GM12878 (cell line): Measurements from ENCODE around the gene PRKCE. TPM values are rescaled to one million over a fixed set of nuclear protein-coding genes. Genes with fewer than 3 reads are reported as not detected.

Source experiments
- ATAC-seq: fragments of 200-7000 bp; cut with Tn5 transposase; 3 replicates; pipeline ENCODE4 v1.9.1; 2020; ENCODE audit warnings: mild to moderate bottlenecking, moderate library complexity
- BruUV-seq: library from RNA; stranded (reverse); fragments of 400-500 nt; replicated peaks from 2 replicates; lab custom pipeline; 2021; lab: Mats Ljungman, UMichigan
- CTCF ChIA-PET: fragments of 300-600 bp; sonication (Branson Sonifier 250); formaldehyde crosslinking; extraction: SDS; loops from one replicate; lab custom pipeline; 2021; ENCODE audit warnings: inconsistent platforms; lab: Yijun Ruan, JAX
- POLR2A ChIA-PET: fragments of 350-600 bp; formaldehyde crosslinking; extraction: SDS; loops from one replicate; lab custom pipeline; 2021; ENCODE audit warnings: inconsistent platforms; lab: Charles Lee
- RAD21 ChIA-PET: fragments of 300-600 bp; sonication (Branson Sonifier 250); formaldehyde crosslinking; loops from one replicate; lab custom pipeline; 2023; ENCODE audit warnings: antibody characterized with exemption; ENCODE audit not compliant: unreplicated experiment; lab: Charles Lee
- SMC1A ChIA-PET: fragments of 300-600 bp; sonication (Branson Sonifier 250); formaldehyde crosslinking; loops from one replicate; lab custom pipeline; 2023; ENCODE audit not compliant: unreplicated experiment, uncharacterized antibody; lab: Charles Lee
- DNase-seq: peaks from one replicate; pipeline ENCODE4 v3.0.0-alpha.2; 2011; ENCODE audit warnings: low read depth, low spot score
- FAIRE-seq: peaks from 3 replicates; lab custom pipeline; 2011; peaks lifted over from hg19 to GRCh38; lab: Jason Lieb, UNC
- H2AFZ ChIP-seq: 2 replicates; pipeline ENCODE4 v1.6.0; 2011; ENCODE audit warnings: low read depth, low read length, control low read depth; ENCODE audit not compliant: control insufficient read depth
- H3K27ac ChIP-seq: 2 replicates; pipeline ENCODE4 v1.5.1; 2011; ENCODE audit warnings: control low read depth; ENCODE audit not compliant: control insufficient read depth, insufficient read depth
- H3K27me3 ChIP-seq, 2 experiments: replicated peaks in 1 of 2; 2 replicates each; pipeline versions ENCODE4 v1.6.0 to v1.6.1; 2011; ENCODE audit warnings: low read length in 1 of 2; ENCODE audit not compliant: control insufficient read depth in 2 of 2, insufficient read depth in 2 of 2
- H3K36me3 ChIP-seq, 2 experiments: 2 replicates each; pipeline ENCODE4 v1.5.1; 2011; ENCODE audit warnings: low read length in 1 of 2; ENCODE audit not compliant: control insufficient read depth in 2 of 2, insufficient read depth in 2 of 2
- H3K4me1 ChIP-seq: 2 replicates; pipeline ENCODE4 v1.6.1; 2011; ENCODE audit warnings: mild to moderate bottlenecking, low read length, moderate library complexity, mixed read lengths; ENCODE audit not compliant: control insufficient read depth, insufficient read depth
- H3K4me2 ChIP-seq: 2 replicates; pipeline ENCODE4 v1.6.0; 2011; ENCODE audit warnings: control low read depth; ENCODE audit not compliant: control insufficient read depth, insufficient read depth
- H3K4me3 ChIP-seq: fragments of 200-600 bp; sonication (generic); 2 replicates; pipeline ENCODE4 v1.5.1; 2016
- H3K79me2 ChIP-seq: 2 replicates; pipeline ENCODE4 v1.6.0; 2011; ENCODE audit warnings: low read length; ENCODE audit not compliant: control insufficient read depth, insufficient read depth
- H3K9ac ChIP-seq: 2 replicates; pipeline ENCODE4 v1.8.0; 2011; ENCODE audit warnings: low read length, control low read depth, mixed read lengths; ENCODE audit not compliant: control insufficient read depth, insufficient read depth
- H3K9me3 ChIP-seq: replicated peaks from 3 replicates; pipeline ENCODE4 v1.5.1; 2011; ENCODE audit warnings: mild to moderate bottlenecking, low read length; ENCODE audit not compliant: control insufficient read depth, insufficient read depth
- H4K20me1 ChIP-seq: 2 replicates; pipeline ENCODE4 v1.6.0; 2011; ENCODE audit not compliant: control insufficient read depth, insufficient read depth
- NR2F1 ChIP-seq: fragments of 450-650 bp; conservative IDR thresholded peaks from 2 replicates; pipeline ENCODE4 v1.6.1; 2017; ENCODE audit warnings: mild to moderate bottlenecking
- RBBP5 ChIP-seq: fragments of 200-600 bp; sonication (generic); conservative IDR thresholded peaks from 2 replicates; pipeline ENCODE4 v1.6.1; 2016
- STAT1 ChIP-seq: fragments of 450-650 bp; conservative IDR thresholded peaks from 2 replicates; pipeline ENCODE4 v1.6.1; 2014; ENCODE audit warnings: antibody characterized with exemption, mild to moderate bottlenecking
- TAF1 ChIP-seq: IDR thresholded peaks from 2 replicates; pipeline ENCODE4 v1.6.1; 2011; ENCODE audit warnings: mild to moderate bottlenecking, low read depth, low read length, borderline replicate concordance
- YY1 ChIP-seq: IDR thresholded peaks from 2 replicates; pipeline ENCODE4 v1.6.1; 2011; ENCODE audit warnings: low read depth, mild to moderate bottlenecking, low read length
- ZNF274 ChIP-seq: IDR thresholded peaks from one replicate; pipeline ENCODE4 v1.8.0; 2011; ENCODE audit not compliant: insufficient read length, insufficient read depth
- ZNF384 ChIP-seq: IDR thresholded peaks from 2 replicates; pipeline ENCODE4 v1.6.1; 2012; ENCODE audit warnings: low read depth, mild to moderate bottlenecking, low read length, improper control_type of control experiment, borderline replicate concordance
- WGBS: methylation state at CpG from one replicate; pipeline ENCODE4 v1.1.6; 2016; ENCODE audit warnings: low lambda C conversion rate; ENCODE audit not compliant: insufficient replicate concordance, insufficient coverage; ENCODE audit errors: missing lambda C conversion rate; 5-methylcytosine and 5-hydroxymethylcytosine counted together
- in situ Hi-C: fragments of 300-500 bp; cut with MboI; formaldehyde crosslinking; loops from 9 replicates; pipeline ENCODE4 v1.14.3; 2018; ENCODE audit warnings: mixed read lengths
- intact Hi-C: fragments of 100-400 bp; cut with micrococcal nuclease; formaldehyde crosslinking; loops from one replicate; pipeline ENCODE4 v1.14.2; 2022; ENCODE audit not compliant: unreplicated experiment
- polyA plus RNA-seq, 11 experiments: library from polyadenylated mRNA; depleted of rRNA in 4 of 11; unstranded in 6 of 11; stranded (reverse) in 5 of 11; fragments of >200 nt; fragmentation: Nextera tagmentation in 4 of 11; fragmentation: Illumina TruSeq in 1 of 11; extraction: Ambion mirVana in 4 of 11; extraction: Trizol in 1 of 11; gene quantifications; 1 replicate in 1 of 11; 2 replicates in 10 of 11; pipeline versions ENCODE4 v1.2.1 to v1.2.3, GENCODE V29; 2011 to 2016; ENCODE audit warnings: inconsistent platforms in 2 of 11, missing spikeins in 2 of 11, low read depth in 1 of 11
- total RNA-seq, 4 experiments: library from RNA; depleted of rRNA in 3 of 4; stranded (reverse); fragments of >200 nt in 3 of 4; fragmentation: Illumina TruSeq in 1 of 4; extraction: Trizol in 1 of 4; gene quantifications; 2 replicates each; pipeline versions ENCODE4 v1.2.1 to v1.2.3, GENCODE V29; 2013 to 2021
- TF ChIP-seq, protein P1 (sequence below): fragments of 450-650 bp; conservative IDR thresholded peaks from 2 replicates; pipeline ENCODE4 v1.6.1; 2017; ENCODE audit warnings: mild to moderate bottlenecking, moderate library complexity
- TF ChIP-seq, protein P2 (sequence below): IDR thresholded peaks from 2 replicates; pipeline ENCODE4 v1.6.1; 2012; ENCODE audit warnings: mild to moderate bottlenecking, low read depth, low read length
- TF ChIP-seq, protein P3 (sequence below): IDR thresholded peaks from 2 replicates; pipeline ENCODE4 v1.6.1; 2011; ENCODE audit warnings: borderline replicate concordance, low read depth, mild to moderate bottlenecking, moderate library complexity, mixed read lengths, low read length; ENCODE audit not compliant: insufficient read depth; ENCODE audit errors: extremely low read length
- TF ChIP-seq, protein P4 (sequence below): IDR thresholded peaks from 2 replicates; pipeline ENCODE4 v1.6.1; 2011; ENCODE audit warnings: low read depth, low read length, improper control_type of control experiment, borderline replicate concordance
- TF ChIP-seq, protein P5 (sequence below): fragments of 450-650 bp; IDR thresholded peaks from 2 replicates; pipeline ENCODE4 v1.6.1; 2017; ENCODE audit warnings: low read depth, mild to moderate bottlenecking, moderate library complexity
- TF ChIP-seq, protein P6 (sequence below): IDR thresholded peaks from 2 replicates; pipeline ENCODE4 v1.6.1; 2012; ENCODE audit warnings: low read depth, low read length, improper control_type of control experiment

PRKCE gene
- total and polyA plus RNA-seq, 10 of the 15 experiments (the other 5 are each of a cell fraction or from before 2014, with no cell fraction given), result 2.6 to 28.2 (median 11.3) TPM

DNA sequence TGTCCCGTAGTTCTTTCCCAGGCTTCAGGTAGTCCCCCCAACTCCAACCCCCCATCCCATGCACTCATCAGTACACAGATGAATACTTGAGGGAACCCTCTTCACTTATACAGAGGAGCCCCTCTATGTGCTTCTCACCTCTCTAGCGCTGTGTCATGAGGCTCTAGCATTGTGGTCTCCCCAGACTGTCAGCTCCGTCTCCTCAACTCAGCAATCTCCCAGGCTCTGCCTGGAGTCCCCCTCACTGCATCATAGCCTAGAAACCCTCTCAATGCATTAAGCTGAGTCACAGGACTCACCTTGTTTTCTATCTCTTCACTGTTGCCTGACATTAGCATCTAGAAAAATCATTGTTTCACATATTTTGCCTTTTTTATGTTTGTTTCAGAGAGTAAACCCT is 20.2 kb upstream of the PRKCE start:
- FAIRE-seq (no peak), ATAC-seq (no peak), DNase-seq (no peak)
- no peak overlapping the region for H3K4me2 ChIP-seq
- no peaks in the 10 kb centered on the region for H3K4me1 ChIP-seq
- CTCF ChIA-PET, result no interaction called here
- 49% methylated on average over 3 of the region's 3 CpGs for WGBS
- H3K36me3 ChIP-seq, result no peaks in the 10 kb centered on the region
- no peak overlapping the region for H3K9ac ChIP-seq
- RAD21 ChIA-PET, result no interaction called here
- no peak overlapping the region for H3K27ac ChIP-seq
- BruUV-seq, result no TSS peak
- SMC1A ChIA-PET, result no interaction called here
- intact Hi-C loops, result loop anchor here (10.0 kb wide), 1 partner anchor 823 kb away; no protein-coding TSS in a partner anchor
- in situ Hi-C loops, result loop anchor here (10.0 to 25.0 kb wide), 2 partner anchors 647 to 731 kb away; no protein-coding TSS in a partner anchor
- no peaks in the 10 kb centered on the region for H3K9me3 ChIP-seq
- H3K27me3 ChIP-seq, result peaks cover 0 to 7% of the 10 kb centered on the region in 2 experiments; a peak in 1 of 4 replicates
- no peaks in the 10 kb centered on the region for H3K79me2 ChIP-seq
- no peak overlapping the region for H2AFZ ChIP-seq
- 0 out of 2 replicates have a peak, but pooled peaks cover 2% of the 10 kb centered on the region for H4K20me1 ChIP-seq
- no peak overlapping the region for H3K4me3 ChIP-seq
- POLR2A ChIA-PET, result no interaction called here
- TF ChIP-seq, protein P1, sequence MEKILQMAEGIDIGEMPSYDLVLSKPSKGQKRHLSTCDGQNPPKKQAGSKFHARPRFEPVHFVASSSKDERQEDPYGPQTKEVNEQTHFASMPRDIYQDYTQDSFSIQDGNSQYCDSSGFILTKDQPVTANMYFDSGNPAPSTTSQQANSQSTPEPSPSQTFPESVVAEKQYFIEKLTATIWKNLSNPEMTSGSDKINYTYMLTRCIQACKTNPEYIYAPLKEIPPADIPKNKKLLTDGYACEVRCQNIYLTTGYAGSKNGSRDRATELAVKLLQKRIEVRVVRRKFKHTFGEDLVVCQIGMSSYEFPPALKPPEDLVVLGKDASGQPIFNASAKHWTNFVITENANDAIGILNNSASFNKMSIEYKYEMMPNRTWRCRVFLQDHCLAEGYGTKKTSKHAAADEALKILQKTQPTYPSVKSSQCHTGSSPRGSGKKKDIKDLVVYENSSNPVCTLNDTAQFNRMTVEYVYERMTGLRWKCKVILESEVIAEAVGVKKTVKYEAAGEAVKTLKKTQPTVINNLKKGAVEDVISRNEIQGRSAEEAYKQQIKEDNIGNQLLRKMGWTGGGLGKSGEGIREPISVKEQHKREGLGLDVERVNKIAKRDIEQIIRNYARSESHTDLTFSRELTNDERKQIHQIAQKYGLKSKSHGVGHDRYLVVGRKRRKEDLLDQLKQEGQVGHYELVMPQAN, result no peak
- TF ChIP-seq YY1, result no peak
- TF ChIP-seq STAT1, result no peak
- TF ChIP-seq, protein P2, sequence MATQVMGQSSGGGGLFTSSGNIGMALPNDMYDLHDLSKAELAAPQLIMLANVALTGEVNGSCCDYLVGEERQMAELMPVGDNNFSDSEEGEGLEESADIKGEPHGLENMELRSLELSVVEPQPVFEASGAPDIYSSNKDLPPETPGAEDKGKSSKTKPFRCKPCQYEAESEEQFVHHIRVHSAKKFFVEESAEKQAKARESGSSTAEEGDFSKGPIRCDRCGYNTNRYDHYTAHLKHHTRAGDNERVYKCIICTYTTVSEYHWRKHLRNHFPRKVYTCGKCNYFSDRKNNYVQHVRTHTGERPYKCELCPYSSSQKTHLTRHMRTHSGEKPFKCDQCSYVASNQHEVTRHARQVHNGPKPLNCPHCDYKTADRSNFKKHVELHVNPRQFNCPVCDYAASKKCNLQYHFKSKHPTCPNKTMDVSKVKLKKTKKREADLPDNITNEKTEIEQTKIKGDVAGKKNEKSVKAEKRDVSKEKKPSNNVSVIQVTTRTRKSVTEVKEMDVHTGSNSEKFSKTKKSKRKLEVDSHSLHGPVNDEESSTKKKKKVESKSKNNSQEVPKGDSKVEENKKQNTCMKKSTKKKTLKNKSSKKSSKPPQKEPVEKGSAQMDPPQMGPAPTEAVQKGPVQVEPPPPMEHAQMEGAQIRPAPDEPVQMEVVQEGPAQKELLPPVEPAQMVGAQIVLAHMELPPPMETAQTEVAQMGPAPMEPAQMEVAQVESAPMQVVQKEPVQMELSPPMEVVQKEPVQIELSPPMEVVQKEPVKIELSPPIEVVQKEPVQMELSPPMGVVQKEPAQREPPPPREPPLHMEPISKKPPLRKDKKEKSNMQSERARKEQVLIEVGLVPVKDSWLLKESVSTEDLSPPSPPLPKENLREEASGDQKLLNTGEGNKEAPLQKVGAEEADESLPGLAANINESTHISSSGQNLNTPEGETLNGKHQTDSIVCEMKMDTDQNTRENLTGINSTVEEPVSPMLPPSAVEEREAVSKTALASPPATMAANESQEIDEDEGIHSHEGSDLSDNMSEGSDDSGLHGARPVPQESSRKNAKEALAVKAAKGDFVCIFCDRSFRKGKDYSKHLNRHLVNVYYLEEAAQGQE, result no peak
- no peak for TF ChIP-seq ZNF384
- no peak for TF ChIP-seq NR2F1
- TF ChIP-seq, protein P3, sequence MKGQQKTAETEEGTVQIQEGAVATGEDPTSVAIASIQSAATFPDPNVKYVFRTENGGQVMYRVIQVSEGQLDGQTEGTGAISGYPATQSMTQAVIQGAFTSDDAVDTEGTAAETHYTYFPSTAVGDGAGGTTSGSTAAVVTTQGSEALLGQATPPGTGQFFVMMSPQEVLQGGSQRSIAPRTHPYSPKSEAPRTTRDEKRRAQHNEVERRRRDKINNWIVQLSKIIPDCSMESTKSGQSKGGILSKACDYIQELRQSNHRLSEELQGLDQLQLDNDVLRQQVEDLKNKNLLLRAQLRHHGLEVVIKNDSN, result no peak
- TF ChIP-seq, protein P4, sequence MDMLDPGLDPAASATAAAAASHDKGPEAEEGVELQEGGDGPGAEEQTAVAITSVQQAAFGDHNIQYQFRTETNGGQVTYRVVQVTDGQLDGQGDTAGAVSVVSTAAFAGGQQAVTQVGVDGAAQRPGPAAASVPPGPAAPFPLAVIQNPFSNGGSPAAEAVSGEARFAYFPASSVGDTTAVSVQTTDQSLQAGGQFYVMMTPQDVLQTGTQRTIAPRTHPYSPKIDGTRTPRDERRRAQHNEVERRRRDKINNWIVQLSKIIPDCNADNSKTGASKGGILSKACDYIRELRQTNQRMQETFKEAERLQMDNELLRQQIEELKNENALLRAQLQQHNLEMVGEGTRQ, result no peak
- TF ChIP-seq ZNF274, result no peak
- TF ChIP-seq RBBP5, result no peak
- TF ChIP-seq, protein P5, sequence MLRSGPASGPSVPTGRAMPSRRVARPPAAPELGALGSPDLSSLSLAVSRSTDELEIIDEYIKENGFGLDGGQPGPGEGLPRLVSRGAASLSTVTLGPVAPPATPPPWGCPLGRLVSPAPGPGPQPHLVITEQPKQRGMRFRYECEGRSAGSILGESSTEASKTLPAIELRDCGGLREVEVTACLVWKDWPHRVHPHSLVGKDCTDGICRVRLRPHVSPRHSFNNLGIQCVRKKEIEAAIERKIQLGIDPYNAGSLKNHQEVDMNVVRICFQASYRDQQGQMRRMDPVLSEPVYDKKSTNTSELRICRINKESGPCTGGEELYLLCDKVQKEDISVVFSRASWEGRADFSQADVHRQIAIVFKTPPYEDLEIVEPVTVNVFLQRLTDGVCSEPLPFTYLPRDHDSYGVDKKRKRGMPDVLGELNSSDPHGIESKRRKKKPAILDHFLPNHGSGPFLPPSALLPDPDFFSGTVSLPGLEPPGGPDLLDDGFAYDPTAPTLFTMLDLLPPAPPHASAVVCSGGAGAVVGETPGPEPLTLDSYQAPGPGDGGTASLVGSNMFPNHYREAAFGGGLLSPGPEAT, result no peak
- TF ChIP-seq TAF1, result no peak
- TF ChIP-seq, protein P6, sequence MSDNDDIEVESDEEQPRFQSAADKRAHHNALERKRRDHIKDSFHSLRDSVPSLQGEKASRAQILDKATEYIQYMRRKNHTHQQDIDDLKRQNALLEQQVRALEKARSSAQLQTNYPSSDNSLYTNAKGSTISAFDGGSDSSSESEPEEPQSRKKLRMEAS, result no peak
